HEK293 (cell line): Measurements from ENCODE around the gene TMEM184A.
A peak's percentile ranks its signal among the peaks of the same experiment; 100 is the strongest.

ENCODE experiments used
- CTCF ChIA-PET: fragments of 350-600 bp; formaldehyde crosslinking; extraction: SDS; loops from one replicate; lab custom pipeline; 2021; ENCODE audit warnings: antibody characterized with exemption; lab: Yijun Ruan, JAX
- POLR2A ChIA-PET: fragments of 300-600 bp; formaldehyde crosslinking; extraction: SDS; loops from one replicate; lab custom pipeline; 2020; ENCODE audit warnings: antibody characterized with exemption, inconsistent platforms; lab: Yijun Ruan, JAX
- H3K27ac ChIP-seq: fragments of 200-500 bp; sonication (Bioruptor generic); 2 replicates; pipeline ENCODE4 v1.5.1; 2014; ENCODE audit warnings: low read depth, low read length, control low read depth, inconsistent platforms; ENCODE audit errors: extremely low read depth
- H3K36me3 ChIP-seq, 2 experiments: fragments of 200-500 bp in 1 of 2; sonication (Bioruptor generic) in 1 of 2; 1 replicate in 1 of 2; 2 replicates in 1 of 2; pipeline ENCODE4 v1.5.1; 2014 to 2017; ENCODE audit warnings: inconsistent platforms in 2 of 2, low read length in 2 of 2; ENCODE audit not compliant: control insufficient read depth in 2 of 2, insufficient read depth in 1 of 2
- H3K4me1 ChIP-seq: fragments of 200-500 bp; sonication (Bioruptor generic); 2 replicates; pipeline ENCODE4 v1.5.1; 2014; ENCODE audit warnings: mild to moderate bottlenecking, low read length, inconsistent platforms; ENCODE audit not compliant: control insufficient read depth, insufficient read depth
- H3K4me3 ChIP-seq: 2 replicates; pipeline ENCODE4 v1.5.1; 2011; ENCODE audit warnings: low read depth, mild to moderate bottlenecking, control low read depth, low read length, moderate library complexity
- H3K9me3 ChIP-seq: fragments of 200-500 bp; sonication (Bioruptor generic); 2 replicates; pipeline ENCODE4 v1.5.1; 2014; ENCODE audit warnings: low read depth, low read length, inconsistent platforms; ENCODE audit not compliant: control insufficient read depth, insufficient read depth
- PATZ1 ChIP-seq: fragments of 450-650 bp; formaldehyde crosslinking; IDR thresholded peaks from 2 replicates; pipeline ENCODE4 v1.5.1; 2016; ENCODE audit warnings: missing biosample characterization, missing genetic modification characterization
- ZBTB1 ChIP-seq: fragments of 450-650 bp; formaldehyde crosslinking; IDR thresholded peaks from 2 replicates; pipeline ENCODE4 v1.5.1; 2016; ENCODE audit warnings: missing biosample characterization, missing genetic modification characterization
- ZBTB10 ChIP-seq: fragments of 450-650 bp; formaldehyde crosslinking; IDR thresholded peaks from 2 replicates; pipeline ENCODE4 v1.5.1; 2016; ENCODE audit warnings: missing biosample characterization, missing genetic modification characterization
- ZBTB26 ChIP-seq: fragments of 450-650 bp; formaldehyde crosslinking; optimal IDR thresholded peaks from 2 replicates; pipeline ENCODE3; 2016; ENCODE audit warnings: missing biosample characterization, mild to moderate bottlenecking, missing genetic modification characterization
- ZBTB8A ChIP-seq: fragments of 450-650 bp; formaldehyde crosslinking; IDR thresholded peaks from 2 replicates; pipeline ENCODE4 v1.5.1; 2016; ENCODE audit warnings: missing biosample characterization, missing genetic modification characterization
- ZFP37 ChIP-seq: fragments of 450-650 bp; formaldehyde crosslinking; IDR thresholded peaks from 2 replicates; pipeline ENCODE4 v1.5.1; 2016; ENCODE audit warnings: missing biosample characterization, missing genetic modification characterization
- ZNF121 ChIP-seq: fragments of 450-650 bp; formaldehyde crosslinking; IDR thresholded peaks from 2 replicates; pipeline ENCODE4 v1.5.1; 2016; ENCODE audit warnings: missing biosample characterization, missing genetic modification characterization
- ZNF138 ChIP-seq: fragments of 450-650 bp; formaldehyde crosslinking; IDR thresholded peaks from 2 replicates; pipeline ENCODE4 v1.5.1; 2016; ENCODE audit warnings: missing biosample characterization, missing genetic modification characterization, borderline replicate concordance
- ZNF157 ChIP-seq: fragments of 450-650 bp; formaldehyde crosslinking; IDR thresholded peaks from 2 replicates; pipeline ENCODE4 v1.5.1; 2016; ENCODE audit warnings: missing biosample characterization, missing genetic modification characterization
- ZNF2 ChIP-seq: fragments of 450-650 bp; formaldehyde crosslinking; IDR thresholded peaks from 2 replicates; pipeline ENCODE4 v1.5.1; 2016; ENCODE audit warnings: missing biosample characterization, missing genetic modification characterization
- ZNF221 ChIP-seq: fragments of 450-650 bp; formaldehyde crosslinking; IDR thresholded peaks from 2 replicates; pipeline ENCODE4 v1.5.1; 2017; ENCODE audit warnings: missing biosample characterization, missing genetic modification characterization, borderline replicate concordance
- ZNF24 ChIP-seq: fragments of 450-650 bp; formaldehyde crosslinking; IDR thresholded peaks from 2 replicates; pipeline ENCODE4 v1.5.1; 2016; ENCODE audit warnings: missing biosample characterization, missing genetic modification characterization
- ZNF335 ChIP-seq: fragments of 450-650 bp; formaldehyde crosslinking; conservative IDR thresholded peaks from 2 replicates; pipeline ENCODE4 v1.5.1; 2016; ENCODE audit warnings: missing biosample characterization, missing genetic modification characterization
- ZNF350 ChIP-seq: fragments of 450-650 bp; formaldehyde crosslinking; IDR thresholded peaks from 2 replicates; pipeline ENCODE4 v1.5.0; 2017; ENCODE audit warnings: missing biosample characterization, mild to moderate bottlenecking, missing genetic modification characterization
- ZNF362 ChIP-seq: fragments of 450-650 bp; formaldehyde crosslinking; IDR thresholded peaks from 2 replicates; pipeline ENCODE4 v1.5.1; 2016; ENCODE audit warnings: missing biosample characterization, missing genetic modification characterization
- ZNF529 ChIP-seq: fragments of 450-650 bp; formaldehyde crosslinking; IDR thresholded peaks from 2 replicates; pipeline ENCODE4 v1.5.1; 2017; ENCODE audit warnings: missing genetic modification characterization, missing biosample characterization; ENCODE audit not compliant: insufficient replicate concordance
- ZNF561 ChIP-seq: fragments of 450-650 bp; IDR thresholded peaks from 2 replicates; pipeline ENCODE4 v1.5.1; 2018; ENCODE audit warnings: missing biosample characterization, missing genetic modification characterization, borderline replicate concordance
- ZNF623 ChIP-seq: fragments of 450-650 bp; formaldehyde crosslinking; IDR thresholded peaks from 2 replicates; pipeline ENCODE4 v1.5.1; 2016; ENCODE audit warnings: missing biosample characterization, missing genetic modification characterization
- ZNF660 ChIP-seq: fragments of 450-650 bp; IDR thresholded peaks from 2 replicates; pipeline ENCODE4 v1.5.1; 2018; ENCODE audit warnings: missing biosample characterization, mild to moderate bottlenecking, missing genetic modification characterization
- ZNF670 ChIP-seq: fragments of 450-650 bp; formaldehyde crosslinking; IDR thresholded peaks from 2 replicates; pipeline ENCODE4 v1.5.1; 2016; ENCODE audit warnings: missing biosample characterization, missing genetic modification characterization, low read depth
- TF ChIP-seq, protein P1 (sequence below): fragments of 450-650 bp; formaldehyde crosslinking; IDR thresholded peaks from 2 replicates; pipeline ENCODE4 v1.5.1; 2016; ENCODE audit warnings: missing biosample characterization, missing genetic modification characterization

Gene TMEM184A

GRCh38 chr7:1569833-1570632 lies 14.0 kb upstream of the TMEM184A start, which contains the start of gene PSMG3 (continued):
- TF ChIP-seq ZBTB1 (tag by site-specific recombination) (no peak), ZFP37 (tag by site-specific recombination) (peak; percentile 64; the same call in 1 of the 2 replicates), ZNF660 (peak; percentile 87), PATZ1 (tag by site-specific recombination) (peak; percentile 42; the same call in 1 of the 2 replicates), ZNF561 (tag by site-specific recombination) (peak; percentile 84; the same call in 1 of the 2 replicates), ZNF24 (tag by site-specific recombination) (peak; percentile 54; the same call in 1 of the 2 replicates), ZNF335 (tag by site-specific recombination) (peak; percentile 62), ZNF221 (tag by site-specific recombination) (0 out of 2 replicates have a peak, but pooled peaks have one; percentile 18)
- TF ChIP-seq, all 188 proteins: peak for 37

- ChIA-PET POLR2A (interaction anchor here (0.8 to 2.5 kb wide), 3 partner anchors 14 to 1140 kb away, joined by 3 to 15 read pairs (median 3); no protein-coding TSS in a partner anchor), CTCF (interaction anchor here (1.2 to 1.6 kb wide), 2 partner anchors 13 to 36 kb away, joined by 3 to 7 read pairs; partner anchors contain the start of gene TMEM184A)
- H3K27ac ChIP-seq = peak overlapping the region; percentile 80
Observed at GRCh38 chr7:1569440-1569832, 13.4 kb upstream of the TMEM184A start.

More at GRCh38 chr7:1569440-1569832, 13.4 kb upstream of the TMEM184A start:
- H3K4me3 ChIP-seq = peak overlapping the region; percentile 86
- H3K9me3 ChIP-seq = no peaks in the 10 kb centered on the region
- peaks cover 10 to 21% of the 10 kb centered on the region in 2 experiments; a peak in 2 of 3 replicates for H3K36me3 ChIP-seq
- no peak for TF ChIP-seq ZNF670
- TF ChIP-seq ZBTB8A (tag by site-specific recombination) = no peak
- peak; percentile 27 for TF ChIP-seq ZBTB26 (tag by site-specific recombination)
- no peak for TF ChIP-seq ZNF157 (tag by site-specific recombination)
- no peak for TF ChIP-seq ZNF138 (tag by site-specific recombination)
- TF ChIP-seq ZBTB10 (tag by site-specific recombination) = no peak
- TF ChIP-seq, protein P1, sequence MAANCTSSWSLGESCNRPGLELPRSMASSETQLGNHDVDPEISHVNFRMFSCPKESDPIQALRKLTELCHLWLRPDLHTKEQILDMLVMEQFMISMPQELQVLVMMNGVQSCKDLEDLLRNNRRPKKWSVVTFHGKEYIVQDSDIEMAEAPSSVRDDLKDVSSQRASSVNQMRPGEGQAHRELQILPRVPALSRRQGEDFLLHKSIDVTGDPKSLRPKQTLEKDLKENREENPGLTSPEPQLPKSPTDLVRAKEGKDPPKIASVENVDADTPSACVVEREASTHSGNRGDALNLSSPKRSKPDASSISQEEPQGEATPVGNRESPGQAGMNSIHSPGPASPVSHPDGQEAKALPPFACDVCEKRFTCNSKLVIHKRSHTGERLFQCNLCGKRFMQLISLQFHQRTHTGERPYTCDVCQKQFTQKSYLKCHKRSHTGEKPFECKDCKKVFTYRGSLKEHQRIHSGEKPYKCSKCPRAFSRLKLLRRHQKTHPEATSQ = 0 out of 2 replicates have a peak, but pooled peaks have one; percentile 30
- peak; percentile 99 for TF ChIP-seq ZNF121 (tag by site-specific recombination)
- no peak for TF ChIP-seq ZNF529 (tag by site-specific recombination)
- 0 out of 2 replicates have a peak, but pooled peaks have one; percentile 23 for TF ChIP-seq ZNF2 (tag by site-specific recombination)
- no peak for TF ChIP-seq ZNF350 (tag by site-specific recombination)
- peak; percentile 51; the same call in 1 of the 2 replicates for TF ChIP-seq ZNF623 (tag by site-specific recombination)
- peak; percentile 74 for TF ChIP-seq ZNF362
- peaks cover 10% of the 10 kb centered on the region; the same call in 1 of the 2 replicates for H3K4me1 ChIP-seq
